Keratinocyte (primary cell): ENCODE results near the gene SOX3. TPM values are rescaled to one million over a fixed set of nuclear protein-coding genes. Genes with fewer than 3 reads are reported as not detected.
A peak's percentile ranks its signal among the peaks of the same experiment; 100 is the strongest.

Source experiments
- DNase-seq: peaks from one replicate; pipeline ENCODE4 v3.0.0-alpha.2; 2011; ENCODE audit warnings: low read depth, missing footprints, low spot score
- FAIRE-seq: peaks from 2 replicates; lab custom pipeline; 2011; peaks lifted over from hg19 to GRCh38; lab: Jason Lieb, UNC
- H2AFZ ChIP-seq: 2 replicates; pipeline ENCODE4 v1.6.0; 2012; ENCODE audit warnings: low read length, control low read depth, inconsistent platforms; ENCODE audit not compliant: control insufficient read depth
- H3K27ac ChIP-seq: 2 replicates; pipeline ENCODE4 v1.5.1; 2011; ENCODE audit warnings: low read length; ENCODE audit not compliant: control insufficient read depth, insufficient read depth
- H3K27me3 ChIP-seq: 3 replicates; pipeline ENCODE4 v1.6.0; 2011; ENCODE audit warnings: low read length; ENCODE audit not compliant: control insufficient read depth, insufficient read depth; ENCODE audit errors: extremely low read depth
- H3K36me3 ChIP-seq, 2 experiments: 2 replicates in 1 of 2; 3 replicates in 1 of 2; pipeline ENCODE4 v1.5.1; 2011; ENCODE audit warnings: low read length in 2 of 2, mild to moderate bottlenecking in 1 of 2; ENCODE audit not compliant: control insufficient read depth in 2 of 2, insufficient read depth in 2 of 2; ENCODE audit errors: extremely low read depth in 1 of 2
- H3K4me1 ChIP-seq: 3 replicates; pipeline ENCODE4 v1.5.1; 2011; ENCODE audit warnings: low read length; ENCODE audit not compliant: control insufficient read depth, insufficient read depth; ENCODE audit errors: extremely low read depth
- H3K4me2 ChIP-seq: 3 replicates; pipeline ENCODE4 v1.6.0; 2011; ENCODE audit warnings: low read depth, low read length; ENCODE audit not compliant: control insufficient read depth, insufficient read depth; ENCODE audit errors: extremely low read depth
- H3K4me3 ChIP-seq, 3 experiments: fragments of 200-600 bp in 1 of 3; sonication (generic) in 1 of 3; 2 replicates in 2 of 3; 3 replicates in 1 of 3; pipeline ENCODE4 v1.5.1; 2011 to 2016; ENCODE audit warnings: low read length in 3 of 3, mild to moderate bottlenecking in 3 of 3, control low read depth in 2 of 3, inconsistent platforms in 1 of 3, low read depth in 1 of 3, mixed read lengths in 1 of 3, mixed run types in 1 of 3, moderate library complexity in 1 of 3; ENCODE audit not compliant: control insufficient read depth in 2 of 3, insufficient read depth in 2 of 3; ENCODE audit errors: extremely low read depth in 1 of 3
- H3K79me2 ChIP-seq: 2 replicates; pipeline ENCODE4 v1.6.0; 2012; ENCODE audit warnings: low read length; ENCODE audit not compliant: control insufficient read depth, insufficient read depth
- H3K9ac ChIP-seq: 3 replicates; pipeline ENCODE4 v1.6.0; 2011; ENCODE audit warnings: low read length; ENCODE audit not compliant: control insufficient read depth, insufficient read depth; ENCODE audit errors: extremely low read depth
- H3K9me1 ChIP-seq: 3 replicates; pipeline ENCODE4 v1.6.0; 2011; ENCODE audit warnings: low read length; ENCODE audit not compliant: control insufficient read depth, insufficient read depth; ENCODE audit errors: extremely low read depth
- H3K9me3 ChIP-seq: 2 replicates; pipeline ENCODE4 v1.5.1; 2012; ENCODE audit warnings: low read depth, low read length; ENCODE audit not compliant: control insufficient read depth
- H4K20me1 ChIP-seq: 3 replicates; pipeline ENCODE4 v1.6.0; 2011; ENCODE audit warnings: low read length; ENCODE audit not compliant: control insufficient read depth, insufficient read depth; ENCODE audit errors: extremely low read depth
- CTCF ChIP-seq, 3 experiments: IDR thresholded peaks in 1 of 3; conservative IDR thresholded peaks in 1 of 3; optimal IDR thresholded peaks in 1 of 3; 2 replicates in 2 of 3; 3 replicates in 1 of 3; pipeline versions ENCODE3 to v1.5.1; 2011; ENCODE audit warnings: low read length in 3 of 3, mild to moderate bottlenecking in 3 of 3, moderate library complexity in 2 of 3, control low read depth in 1 of 3, inconsistent platforms in 1 of 3; ENCODE audit not compliant: insufficient read depth in 2 of 3; ENCODE audit errors: extremely low read depth in 1 of 3
- EZH2 ChIP-seq: IDR thresholded peaks from one replicate; pipeline ENCODE4 v1.6.1; 2012; ENCODE audit warnings: inconsistent platforms, mild to moderate bottlenecking, low read length, moderate library complexity
- dilution Hi-C: fragments of 300-500 bp; cut with MboI; formaldehyde crosslinking; loops from one replicate; pipeline ENCODE4 v1.7.0; 2020; ENCODE audit warnings: low sequenced_read_pairs; ENCODE audit not compliant: extremely low pct_ligation_motif_present
- polyA plus RNA-seq, 5 experiments: library from polyadenylated mRNA; depleted of rRNA in 3 of 5; stranded (reverse) in 3 of 5; stranded (forward) in 1 of 5; unstranded in 1 of 5; fragments of >200 nt; gene quantifications; 1 replicate in 1 of 5; 2 replicates in 3 of 5; 3 replicates in 1 of 5; pipeline versions ENCODE4 v1.2.1 to v1.2.3, GENCODE V29; 2011 to 2012; ENCODE audit warnings: missing spikeins in 2 of 5, low read depth in 1 of 5, low replicate concordance in 1 of 5

Gene SOX3
- polyA plus RNA-seq, 1 donor (not counting 4 experiments of a cell fraction or from before 2014, with no cell fraction given) = not detected

GRCh38 chrX:140502491-140503237 lies 2.2 kb downstream of the SOX3 start:
- H4K20me1 ChIP-seq = no peaks in the 10 kb centered on the region
- peaks cover 71% of the 10 kb centered on the region for H3K27me3 ChIP-seq
- dilution Hi-C loops = no loop called here
- H3K9me1 ChIP-seq = no peaks in the 10 kb centered on the region
- DNase-seq = no peak
- H3K27ac ChIP-seq = no peak overlapping the region
- H3K4me1 ChIP-seq = no peaks in the 10 kb centered on the region
- H3K4me3 ChIP-seq = no peak overlapping the region
- peak; percentile 73 for TF ChIP-seq EZH2
- no peak for TF ChIP-seq CTCF (optimal IDR thresholded peaks at IDR 0.05 in 1 of 3, IDR thresholded peaks at IDR 0.05 in 1 of 3, conservative IDR thresholded peaks at IDR 0.05 in 1 of 3; ENCODE audit: extremely low read depth in 1 of 3, insufficient read depth in 2 of 3, low read length in 3 of 3)
- no peak overlapping the region for H3K9ac ChIP-seq
- FAIRE-seq = no peak
- no peak overlapping the region for H2AFZ ChIP-seq
- H3K4me2 ChIP-seq = no peak overlapping the region
- no peaks in the 10 kb centered on the region for H3K9me3 ChIP-seq
- no peaks in the 10 kb centered on the region for H3K79me2 ChIP-seq
- no peaks in the 10 kb centered on the region for H3K36me3 ChIP-seq

DNA sequence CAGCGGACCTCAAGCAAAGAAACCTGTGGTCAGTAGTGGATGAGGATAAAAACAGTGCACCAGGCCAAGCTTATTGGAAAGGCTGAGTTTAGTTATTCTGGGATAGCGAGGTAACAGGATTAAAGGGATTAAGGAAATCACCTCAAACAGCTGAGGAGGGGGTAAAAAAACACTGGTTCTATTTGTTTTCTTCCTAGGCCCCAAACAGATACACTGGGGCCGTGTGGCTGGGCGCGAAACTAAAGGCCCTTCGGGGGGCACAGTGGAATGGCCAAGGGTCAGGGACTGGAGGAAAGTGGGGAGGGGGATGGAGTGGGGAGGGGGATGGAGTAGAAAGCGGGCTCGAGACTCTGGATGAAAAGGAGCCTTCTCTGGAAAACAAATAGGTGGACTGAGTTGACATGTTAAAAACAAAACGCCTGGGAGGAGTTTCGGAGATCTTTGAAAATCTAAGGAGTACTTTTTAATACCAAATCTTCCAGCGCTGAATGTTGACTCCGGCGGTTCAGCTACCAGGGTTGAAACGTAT lies 2.9 kb downstream of the SOX3 start:
- Histone ChIP-seq H3K4me1 (no peaks in the 10 kb centered on the region), H3K27me3 (peaks cover 64% of the 10 kb centered on the region), H3K36me3 (no peaks in the 10 kb centered on the region), H3K9ac (no peak overlapping the region), H2AFZ (no peak overlapping the region), H3K4me2 (no peak overlapping the region), H3K79me2 (no peaks in the 10 kb centered on the region), H3K4me3 (no peak overlapping the region), H3K9me3 (no peaks in the 10 kb centered on the region), H3K27ac (no peak overlapping the region), H3K9me1 (no peaks in the 10 kb centered on the region), H4K20me1 (no peaks in the 10 kb centered on the region)
- no peak for FAIRE-seq
- no peak for DNase-seq
- dilution Hi-C loops = no loop called here
- TF ChIP-seq EZH2 = peak; percentile 57
- TF ChIP-seq CTCF (optimal IDR thresholded peaks at IDR 0.05 in 1 of 3, IDR thresholded peaks at IDR 0.05 in 1 of 3, conservative IDR thresholded peaks at IDR 0.05 in 1 of 3; ENCODE audit: extremely low read depth in 1 of 3, insufficient read depth in 2 of 3, low read length in 3 of 3) = no peak
